HCT116 (cell line): Measurements from ENCODE around the gene DBN1. TPM values are rescaled to one million over a fixed set of nuclear protein-coding genes. Genes with fewer than 3 reads are reported as not detected.

Experiments
- ATAC-seq: fragments of 200-7000 bp; cut with Tn5 transposase; 2 replicates; pipeline ENCODE4 v1.9.1; 2020; ENCODE audit warnings: mild to moderate bottlenecking, moderate library complexity
- BruUV-seq: library from RNA; stranded (reverse); fragments of 400-500 nt; replicated peaks from 2 replicates; lab custom pipeline; 2021; lab: Mats Ljungman, UMichigan
- CTCF ChIA-PET: fragments of 300-600 bp; sonication (Branson Sonifier 250); formaldehyde crosslinking; loops from one replicate; lab custom pipeline; 2021; ENCODE audit warnings: antibody characterized with exemption; lab: Charles Lee
- POLR2A ChIA-PET: fragments of 300-600, 350-600 bp; sonication (Branson Sonifier 250); formaldehyde crosslinking; loops from one replicate; lab custom pipeline; 2021; ENCODE audit warnings: antibody characterized with exemption; lab: Charles Lee
- RAD21 ChIA-PET, 2 experiments: fragments of 300-600 bp; sonication (Branson Sonifier 250); formaldehyde crosslinking; loops; one replicate each; lab custom pipeline; 2023; ENCODE audit warnings: low total read pairs in 2 of 2; ENCODE audit not compliant: uncharacterized antibody in 2 of 2, unreplicated experiment in 2 of 2, low non-redundant PET in 1 of 2; lab: Charles Lee
- DNase-seq: peaks from one replicate; pipeline ENCODE4 v3.0.0-alpha.2; 2010; ENCODE audit warnings: low read depth, low spot score
- H2AFZ ChIP-seq: fragments of 200-600 bp; shearing (Covaris generic), sonication (generic); 2 replicates; pipeline ENCODE4 v1.6.1; 2017; ENCODE audit warnings: low read depth, mixed run types, mixed read lengths, antibody characterized with exemption, low read length; ENCODE audit not compliant: poor library complexity, severe bottlenecking
- H3K27ac ChIP-seq: 2 replicates; pipeline ENCODE4 v1.5.1; 2012; ENCODE audit warnings: low read depth, low read length
- H3K27me3 ChIP-seq: fragments of 200-600 bp; sonication (generic); 2 replicates; pipeline ENCODE4 v1.6.1; 2016; ENCODE audit warnings: mixed run types, low read length, mixed read lengths; ENCODE audit not compliant: insufficient read depth
- H3K36me3 ChIP-seq, 2 experiments: fragments of 200-500 bp in 1 of 2; fragments of 200-600 bp in 1 of 2; sonication (Bioruptor generic) in 1 of 2; sonication (generic) in 1 of 2; 2 replicates each; pipeline versions ENCODE4 v1.5.1 to v1.6.1; 2014 to 2016; ENCODE audit warnings: low read length in 2 of 2, inconsistent platforms in 1 of 2, mixed read lengths in 1 of 2, mixed run types in 1 of 2; ENCODE audit not compliant: insufficient read depth in 2 of 2, control insufficient read depth in 1 of 2
- H3K4me1 ChIP-seq, 2 experiments: fragments of 200-600 bp in 1 of 2; sonication (generic) in 1 of 2; 2 replicates each; pipeline versions ENCODE4 v1.5.1 to v1.6.1; 2012 to 2017; ENCODE audit warnings: low read length in 2 of 2, inconsistent platforms in 1 of 2, mild to moderate bottlenecking in 1 of 2, mixed read lengths in 1 of 2, mixed run types in 1 of 2, moderate library complexity in 1 of 2; ENCODE audit not compliant: insufficient read depth in 2 of 2, control insufficient read depth in 1 of 2
- H3K4me2 ChIP-seq: fragments of 200-600 bp; sonication (generic); 2 replicates; pipeline ENCODE4 v1.6.1; 2017; ENCODE audit warnings: mixed run types, low read length, mixed read lengths
- H3K4me3 ChIP-seq, 2 experiments: fragments of 200-600 bp in 1 of 2; sonication (generic) in 1 of 2; replicated peaks in 1 of 2; 2 replicates each; pipeline ENCODE4 v1.5.1; 2011 to 2016; ENCODE audit warnings: low read length in 2 of 2, control low read depth in 1 of 2, low read depth in 1 of 2, mild to moderate bottlenecking in 1 of 2, mixed read lengths in 1 of 2, mixed run types in 1 of 2
- H3K79me2 ChIP-seq: fragments of 200-600 bp; sonication (generic); 2 replicates; pipeline ENCODE4 v1.6.1; 2017; ENCODE audit warnings: mild to moderate bottlenecking, mixed run types, low read length, moderate library complexity, mixed read lengths; ENCODE audit not compliant: insufficient read depth
- H3K9ac ChIP-seq: fragments of 200-600 bp; sonication (generic); 2 replicates; pipeline ENCODE4 v1.6.1; 2016; ENCODE audit warnings: low read length, mixed read lengths
- H3K9me2 ChIP-seq: fragments of 200-600 bp; sonication (generic), shearing (Covaris generic); 2 replicates; pipeline ENCODE4 v1.6.1; 2017; ENCODE audit warnings: mixed run types, mild to moderate bottlenecking, moderate library complexity; ENCODE audit not compliant: insufficient read depth
- H3K9me3 ChIP-seq, 2 experiments: fragments of 200-500 bp in 1 of 2; fragments of 200-600 bp in 1 of 2; sonication (Bioruptor generic) in 1 of 2; sonication (generic) in 1 of 2; 2 replicates each; pipeline ENCODE4 v1.6.1; 2014 to 2017; ENCODE audit warnings: low read length in 2 of 2, mixed read lengths in 2 of 2, inconsistent platforms in 1 of 2, low read depth in 1 of 2, mild to moderate bottlenecking in 1 of 2, mixed run types in 1 of 2, moderate library complexity in 1 of 2; ENCODE audit not compliant: control insufficient read depth in 1 of 2, insufficient read depth in 1 of 2
- H4K20me1 ChIP-seq: fragments of 200-600 bp; sonication (generic), shearing (Covaris generic); 2 replicates; pipeline ENCODE4 v1.6.1; 2017; ENCODE audit warnings: mixed run types, mild to moderate bottlenecking, moderate library complexity; ENCODE audit not compliant: insufficient read depth
- CEBPB ChIP-seq: IDR thresholded peaks from 2 replicates; pipeline ENCODE4 v1.6.1; 2012; ENCODE audit warnings: low read depth
- EZH2phosphoT487 ChIP-seq: fragments of 200-600 bp; IDR thresholded peaks from 2 replicates; pipeline ENCODE4 v1.6.1; 2018; ENCODE audit warnings: antibody characterized with exemption, borderline replicate concordance
- FOSL1 ChIP-seq: IDR thresholded peaks from 2 replicates; pipeline ENCODE4 v1.6.1; 2012; ENCODE audit warnings: low read depth
- JUND ChIP-seq: IDR thresholded peaks from 2 replicates; pipeline ENCODE4 v1.6.1; 2012
- POLR2AphosphoS5 ChIP-seq: IDR thresholded peaks from 2 replicates; pipeline ENCODE4 v1.6.1; 2011; ENCODE audit warnings: mild to moderate bottlenecking, low read depth, low read length, moderate library complexity
- SIN3A ChIP-seq: IDR thresholded peaks from 2 replicates; pipeline ENCODE4 v1.6.1; 2012; ENCODE audit warnings: low read depth
- SP1 ChIP-seq: IDR thresholded peaks from 2 replicates; pipeline ENCODE4 v1.6.1; 2012; ENCODE audit warnings: low read depth
- SRF ChIP-seq: IDR thresholded peaks from 2 replicates; pipeline ENCODE4 v1.6.1; 2012; ENCODE audit warnings: low read depth
- TCF7L2 ChIP-seq: IDR thresholded peaks from 2 replicates; pipeline ENCODE4 v1.7.0; 2011; ENCODE audit warnings: borderline replicate concordance, inconsistent platforms; ENCODE audit not compliant: insufficient read depth, insufficient read length; ENCODE audit errors: extremely low read depth
- ZNF274 ChIP-seq: fragments of 200-500 bp; sonication (Bioruptor generic); IDR thresholded peaks from 2 replicates; pipeline ENCODE4 v1.6.1; 2014; ENCODE audit warnings: mild to moderate bottlenecking, low read depth, low read length, inconsistent platforms
- intact Hi-C: fragments of 100-400 bp; cut with micrococcal nuclease; formaldehyde crosslinking; loops from 2 replicates; pipeline ENCODE4 v1.10.0; 2022
- total RNA-seq: library from RNA; stranded (reverse); gene quantifications from one replicate; pipeline ENCODE4 v1.2.1, GENCODE V29; 2021; ENCODE audit not compliant: unreplicated experiment
- TF ChIP-seq, protein P1 (sequence below): IDR thresholded peaks from 2 replicates; pipeline ENCODE4 v1.6.1; 2012; ENCODE audit warnings: low read depth
- TF ChIP-seq, protein P2 (sequence below): IDR thresholded peaks from 2 replicates; pipeline ENCODE4 v1.6.1; 2011; ENCODE audit warnings: mild to moderate bottlenecking, low read length, moderate library complexity; ENCODE audit not compliant: insufficient replicate concordance; ENCODE audit errors: extremely low read depth
- TF ChIP-seq, protein P3 (sequence below), 3 experiments: fragments of 200-600 bp in 1 of 3; sonication (generic) in 1 of 3; IDR thresholded peaks in 2 of 3; conservative IDR thresholded peaks in 1 of 3; 2 replicates each; pipeline ENCODE4 v1.5.1; 2012 to 2017; ENCODE audit warnings: low read depth in 2 of 3, low read length in 2 of 3, antibody characterized with exemption in 1 of 3, borderline replicate concordance in 1 of 3, control low read depth in 1 of 3, mild to moderate bottlenecking in 1 of 3, mixed read lengths in 1 of 3, mixed run types in 1 of 3, moderate library complexity in 1 of 3; ENCODE audit not compliant: insufficient read depth in 1 of 3
- TF ChIP-seq, protein P4 (sequence below): IDR thresholded peaks from 2 replicates; pipeline ENCODE4 v1.6.1; 2012

Gene DBN1
- total RNA-seq, 1 experiment from 2014 or later = 144 TPM

DNA sequence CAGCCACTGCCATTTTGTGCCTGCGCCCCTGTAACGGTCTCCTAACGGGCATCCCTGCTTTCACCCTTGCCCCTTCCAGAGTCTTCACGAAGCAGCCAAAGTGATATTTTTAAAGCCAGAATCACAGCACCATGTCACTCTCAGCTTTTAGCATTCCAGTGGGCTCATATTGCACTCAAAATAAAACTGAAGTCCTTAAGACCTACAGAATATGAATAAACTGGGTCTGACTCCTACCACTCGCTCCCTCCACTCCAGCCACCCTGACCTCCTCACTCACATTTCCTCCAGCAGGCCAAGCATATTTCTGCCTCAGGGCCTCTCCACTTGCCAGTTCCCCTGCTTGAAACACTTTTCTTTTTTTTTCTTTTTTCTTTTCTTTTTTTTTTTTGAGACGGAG is 26.4 kb upstream of the DBN1 start:
- CTCF ChIA-PET = interaction anchor here (2.0 kb wide), 1 partner anchor 96 kb away, joined by 17 read pairs; no protein-coding TSS in a partner anchor

More for the DNA sequence above, 26.4 kb upstream of the DBN1 start:
- ATAC-seq = no peak
- Histone ChIP-seq H4K20me1 (peaks cover 7% of the 10 kb centered on the region; the same call in 1 of the 2 replicates), H3K4me3 (no peak overlapping the region), H3K4me1 (peaks cover 20 to 39% of the 10 kb centered on the region in 2 experiments), H3K4me2 (no peak overlapping the region), H3K9me3 (no peaks in the 10 kb centered on the region), H3K27ac (no peak overlapping the region), H3K79me2 (peaks cover 23% of the 10 kb centered on the region), H3K9me2 (no peaks in the 10 kb centered on the region), H3K27me3 (no peaks in the 10 kb centered on the region), H3K9ac (no peak overlapping the region), H2AFZ (no peak overlapping the region), H3K36me3 (peaks cover 0 to 6% of the 10 kb centered on the region in 2 experiments; a peak in 1 of 4 replicates)
- ChIA-PET POLR2A (no interaction called here), RAD21 (no interaction called here)
- intact Hi-C loops = loop anchor here (2.0 to 5.0 kb wide), 5 partner anchors 98 to 385 kb away; partner anchors contain the start of genes B4GALT7, MXD3, PFN3 and PRELID1
- no TSS peak for BruUV-seq
- no peak for DNase-seq
- TF ChIP-seq, protein P1, sequence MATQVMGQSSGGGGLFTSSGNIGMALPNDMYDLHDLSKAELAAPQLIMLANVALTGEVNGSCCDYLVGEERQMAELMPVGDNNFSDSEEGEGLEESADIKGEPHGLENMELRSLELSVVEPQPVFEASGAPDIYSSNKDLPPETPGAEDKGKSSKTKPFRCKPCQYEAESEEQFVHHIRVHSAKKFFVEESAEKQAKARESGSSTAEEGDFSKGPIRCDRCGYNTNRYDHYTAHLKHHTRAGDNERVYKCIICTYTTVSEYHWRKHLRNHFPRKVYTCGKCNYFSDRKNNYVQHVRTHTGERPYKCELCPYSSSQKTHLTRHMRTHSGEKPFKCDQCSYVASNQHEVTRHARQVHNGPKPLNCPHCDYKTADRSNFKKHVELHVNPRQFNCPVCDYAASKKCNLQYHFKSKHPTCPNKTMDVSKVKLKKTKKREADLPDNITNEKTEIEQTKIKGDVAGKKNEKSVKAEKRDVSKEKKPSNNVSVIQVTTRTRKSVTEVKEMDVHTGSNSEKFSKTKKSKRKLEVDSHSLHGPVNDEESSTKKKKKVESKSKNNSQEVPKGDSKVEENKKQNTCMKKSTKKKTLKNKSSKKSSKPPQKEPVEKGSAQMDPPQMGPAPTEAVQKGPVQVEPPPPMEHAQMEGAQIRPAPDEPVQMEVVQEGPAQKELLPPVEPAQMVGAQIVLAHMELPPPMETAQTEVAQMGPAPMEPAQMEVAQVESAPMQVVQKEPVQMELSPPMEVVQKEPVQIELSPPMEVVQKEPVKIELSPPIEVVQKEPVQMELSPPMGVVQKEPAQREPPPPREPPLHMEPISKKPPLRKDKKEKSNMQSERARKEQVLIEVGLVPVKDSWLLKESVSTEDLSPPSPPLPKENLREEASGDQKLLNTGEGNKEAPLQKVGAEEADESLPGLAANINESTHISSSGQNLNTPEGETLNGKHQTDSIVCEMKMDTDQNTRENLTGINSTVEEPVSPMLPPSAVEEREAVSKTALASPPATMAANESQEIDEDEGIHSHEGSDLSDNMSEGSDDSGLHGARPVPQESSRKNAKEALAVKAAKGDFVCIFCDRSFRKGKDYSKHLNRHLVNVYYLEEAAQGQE = no peak
- TF ChIP-seq, protein P2, sequence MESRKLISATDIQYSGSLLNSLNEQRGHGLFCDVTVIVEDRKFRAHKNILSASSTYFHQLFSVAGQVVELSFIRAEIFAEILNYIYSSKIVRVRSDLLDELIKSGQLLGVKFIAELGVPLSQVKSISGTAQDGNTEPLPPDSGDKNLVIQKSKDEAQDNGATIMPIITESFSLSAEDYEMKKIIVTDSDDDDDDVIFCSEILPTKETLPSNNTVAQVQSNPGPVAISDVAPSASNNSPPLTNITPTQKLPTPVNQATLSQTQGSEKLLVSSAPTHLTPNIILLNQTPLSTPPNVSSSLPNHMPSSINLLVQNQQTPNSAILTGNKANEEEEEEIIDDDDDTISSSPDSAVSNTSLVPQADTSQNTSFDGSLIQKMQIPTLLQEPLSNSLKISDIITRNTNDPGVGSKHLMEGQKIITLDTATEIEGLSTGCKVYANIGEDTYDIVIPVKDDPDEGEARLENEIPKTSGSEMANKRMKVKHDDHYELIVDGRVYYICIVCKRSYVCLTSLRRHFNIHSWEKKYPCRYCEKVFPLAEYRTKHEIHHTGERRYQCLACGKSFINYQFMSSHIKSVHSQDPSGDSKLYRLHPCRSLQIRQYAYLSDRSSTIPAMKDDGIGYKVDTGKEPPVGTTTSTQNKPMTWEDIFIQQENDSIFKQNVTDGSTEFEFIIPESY = no peak
- no peak for TF ChIP-seq JUND
- TF ChIP-seq, protein P3, sequence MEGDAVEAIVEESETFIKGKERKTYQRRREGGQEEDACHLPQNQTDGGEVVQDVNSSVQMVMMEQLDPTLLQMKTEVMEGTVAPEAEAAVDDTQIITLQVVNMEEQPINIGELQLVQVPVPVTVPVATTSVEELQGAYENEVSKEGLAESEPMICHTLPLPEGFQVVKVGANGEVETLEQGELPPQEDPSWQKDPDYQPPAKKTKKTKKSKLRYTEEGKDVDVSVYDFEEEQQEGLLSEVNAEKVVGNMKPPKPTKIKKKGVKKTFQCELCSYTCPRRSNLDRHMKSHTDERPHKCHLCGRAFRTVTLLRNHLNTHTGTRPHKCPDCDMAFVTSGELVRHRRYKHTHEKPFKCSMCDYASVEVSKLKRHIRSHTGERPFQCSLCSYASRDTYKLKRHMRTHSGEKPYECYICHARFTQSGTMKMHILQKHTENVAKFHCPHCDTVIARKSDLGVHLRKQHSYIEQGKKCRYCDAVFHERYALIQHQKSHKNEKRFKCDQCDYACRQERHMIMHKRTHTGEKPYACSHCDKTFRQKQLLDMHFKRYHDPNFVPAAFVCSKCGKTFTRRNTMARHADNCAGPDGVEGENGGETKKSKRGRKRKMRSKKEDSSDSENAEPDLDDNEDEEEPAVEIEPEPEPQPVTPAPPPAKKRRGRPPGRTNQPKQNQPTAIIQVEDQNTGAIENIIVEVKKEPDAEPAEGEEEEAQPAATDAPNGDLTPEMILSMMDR (IDR thresholded peaks at IDR 0.05 in 2 of 3, conservative IDR thresholded peaks at IDR 0.05 in 1 of 3; ENCODE audit: borderline replicate concordance in 1 of 3, insufficient read depth in 1 of 3, low read depth in 2 of 3, low read length in 2 of 3) = no peak
- no peak for TF ChIP-seq POLR2AphosphoS5
- TF ChIP-seq EZH2phosphoT487 = no peak
- no peak for TF ChIP-seq CEBPB
- TF ChIP-seq SRF = no peak
- TF ChIP-seq TCF7L2 = no peak
- TF ChIP-seq FOSL1 = no peak
- no peak for TF ChIP-seq ZNF274
- no peak for TF ChIP-seq SP1
- TF ChIP-seq, protein P4, sequence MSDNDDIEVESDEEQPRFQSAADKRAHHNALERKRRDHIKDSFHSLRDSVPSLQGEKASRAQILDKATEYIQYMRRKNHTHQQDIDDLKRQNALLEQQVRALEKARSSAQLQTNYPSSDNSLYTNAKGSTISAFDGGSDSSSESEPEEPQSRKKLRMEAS = no peak
- TF ChIP-seq SIN3A = no peak
